ENCODE data around the gene WDCP. TPM values are rescaled to one million over a fixed set of nuclear protein-coding genes. Genes with fewer than 3 reads are reported as not detected.

Gene WDCP
- total RNA-seq, 1 experiment from 2014 or later, result 19.9 TPM

- peak; percentile 48 for TF ChIP-seq POLR2A (IDR thresholded peaks at IDR 0.05; ENCODE audit: borderline replicate concordance, extremely low read depth, insufficient read depth, insufficient read length)
- TF ChIP-seq CTCF (IDR thresholded peaks at IDR 0.05 in 2 of 3, conservative IDR thresholded peaks at IDR 0.05 in 1 of 3; ENCODE audit: borderline replicate concordance in 1 of 3, insufficient read depth in 1 of 3, low read depth in 2 of 3, low read length in 2 of 3), result peak in 2 of 3 experiments; percentile 84 to 94; a peak in 4 of 6 replicates
- TF ChIP-seq POLR2AphosphoS5 (IDR thresholded peaks at IDR 0.05; ENCODE audit: low read depth, low read length), result peak; percentile 91
- TF ChIP-seq EGR1 (IDR thresholded peaks at IDR 0.05; ENCODE audit: low read depth), result no peak
- TF ChIP-seq ZBTB33 (IDR thresholded peaks at IDR 0.05; ENCODE audit: extremely low read depth, insufficient replicate concordance, low read length), result no peak
- TF ChIP-seq YY1 (IDR thresholded peaks at IDR 0.05; ENCODE audit: extremely low read depth, insufficient replicate concordance, low read depth, low read length), result peak; percentile 69
- peak; percentile 28; the same call in 1 of the 2 replicates for TF ChIP-seq ZFX (IDR thresholded peaks at IDR 0.05)
- no peak for TF ChIP-seq ATF3 (IDR thresholded peaks at IDR 0.05)
- peak within 1 kb of the TSS; percentile 95 for H3K27ac ChIP-seq (ENCODE audit: low read depth, low read length)
- no peaks in the 10 kb centered on the region for H3K79me2 ChIP-seq (ENCODE audit: insufficient read depth, low read length)
- intact Hi-C loops (cut with micrococcal nuclease), result loop anchor here (1.0 to 5.0 kb wide), 7 partner anchors 8 to 298 kb away; partner anchors contain the start of genes ATAD2B, FAM228B, PFN4 and SF3B6
- ATAC-seq (peak; percentile 91), DNase-seq (ENCODE audit: low read depth, low spot score) (peak; percentile 74)
- peak within 1 kb of the TSS; percentile 83 for H3K4me2 ChIP-seq (ENCODE audit: low read length)
- no peaks in the 10 kb centered on the region for H4K20me1 ChIP-seq (ENCODE audit: insufficient read depth)
- H3K36me3 ChIP-seq (ENCODE audit: control insufficient read depth in 1 of 2, insufficient read depth in 2 of 2, low read length in 2 of 2), result no peaks in the 10 kb centered on the region; a peak in 1 of 4 replicates
- H3K9me2 ChIP-seq (ENCODE audit: insufficient read depth), result no peaks in the 10 kb centered on the region
- no peaks in the 10 kb centered on the region for H3K27me3 ChIP-seq (ENCODE audit: insufficient read depth, low read length)
- peak within 1 kb of the TSS; percentile 88 for H2AFZ ChIP-seq (ENCODE audit: low read depth, low read length, poor library complexity, severe bottlenecking)
- ChIA-PET RAD21 (ENCODE audit: low non-redundant PET in 1 of 2, low total read pairs in 2 of 2, uncharacterized antibody in 2 of 2, unreplicated experiment in 2 of 2) (interaction anchor here (1.0 to 1.8 kb wide), 2 partner anchors 157 to 158 kb away, joined by 5 to 9 read pairs; partner anchors contain the start of gene ATAD2B (in 2 of the 2)), CTCF (interaction anchor here (1.0 to 3.4 kb wide), 14 partner anchors 8 to 300 kb away, joined by 3 to 29 read pairs (median 5); partner anchors contain the start of genes ATAD2B, SF3B6 and WDCP), POLR2A (interaction anchor here (0.7 to 3.3 kb wide), 9 partner anchors 8 to 260 kb away, joined by 3 to 19 read pairs (median 5); partner anchors contain the start of genes ATAD2B, FAM228B, SF3B6 and WDCP)
- peaks cover 11 to 20% of the 10 kb centered on the region in 2 experiments for H3K4me1 ChIP-seq (ENCODE audit: control insufficient read depth in 1 of 2, insufficient read depth in 2 of 2, low read length in 2 of 2)
- no peaks in the 10 kb centered on the region for H3K9me3 ChIP-seq (ENCODE audit: control insufficient read depth in 1 of 2, insufficient read depth in 1 of 2, low read depth in 1 of 2, low read length in 2 of 2)
- peak within 1 kb of the TSS; percentile 68 for H3K9ac ChIP-seq (ENCODE audit: low read length)
- BruUV-seq (replicated peaks), result no TSS peak
- peak within 1 kb of the TSS; percentile 71 to 72 for H3K4me3 ChIP-seq (replicated peaks in 1 of 2; ENCODE audit: low read depth in 1 of 2, low read length in 2 of 2)
Measured at GRCh38 chr2:24084386-24085199, 37.4 kb upstream of the WDCP start, which contains the start of gene TP53I3. TP53I3 (minus strand) TSS chr2:24084834; CDS start chr2:24084326, 508 bp downstream.

All from HCT116 (cell line).